GOT3 (cell line): ENCODE measurements around the gene DNAJC5.
"Not testable (repeated sequence)": the region's sequence is repeated elsewhere in the genome, so short reads cannot be mapped to it uniquely, and the experiment has no call there.

Source experiments
- DNase-seq: peaks from one replicate; lab custom pipeline; 2025; ENCODE audit warnings: mixed read lengths; lab: John Stamatoyannopoulos, UW

Gene DNAJC5

DNA sequence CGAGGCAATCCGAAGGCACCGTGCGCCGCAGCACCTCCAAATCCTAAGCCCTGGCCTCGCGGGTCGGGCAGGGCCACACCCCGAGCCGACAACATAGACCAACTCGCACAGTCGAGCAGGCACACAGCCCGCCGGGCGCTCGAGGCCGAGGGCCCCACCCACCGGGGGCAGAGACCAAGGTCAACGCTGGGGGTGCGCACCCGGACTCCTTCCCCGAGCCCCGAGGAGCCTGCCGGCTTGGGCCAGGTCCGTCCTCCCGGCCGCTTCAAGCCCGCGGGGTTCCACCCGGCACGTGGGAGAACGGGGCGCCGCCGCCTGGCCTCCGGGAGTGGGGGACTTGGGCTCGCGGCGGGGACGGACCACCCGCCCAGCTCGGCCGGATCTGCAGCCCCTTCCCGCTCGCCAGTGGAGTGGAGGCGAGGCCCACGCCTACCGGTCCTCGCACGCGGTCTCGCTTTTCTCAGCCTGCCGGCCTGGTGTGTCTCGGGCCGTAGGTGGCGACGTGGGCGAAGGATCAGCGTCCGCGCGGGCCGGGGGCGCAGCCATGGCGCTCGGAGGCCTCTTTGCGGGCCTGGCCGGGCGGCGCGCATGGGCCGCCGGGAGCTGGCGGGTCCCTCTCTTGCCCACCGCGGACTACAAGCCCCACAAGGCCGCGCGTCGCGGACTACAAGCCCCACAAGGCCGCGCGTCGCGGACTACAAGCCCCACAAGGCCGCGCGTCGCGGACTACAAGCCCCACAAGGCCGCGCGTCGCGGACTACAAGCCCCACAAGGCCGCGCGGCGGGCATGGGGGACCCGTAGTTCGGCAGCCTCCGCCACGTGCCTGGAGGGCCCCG is 61.1 kb downstream of the DNAJC5 start, which contains the start of gene UCKL1:
Gene UCKL1, minus strand, starts transcription at position 590 of the 837 bp plus-strand sequence. Its CDS starts 44 bp downstream, at position 546.
- peak; percentile 85 for DNase-seq

DNA sequence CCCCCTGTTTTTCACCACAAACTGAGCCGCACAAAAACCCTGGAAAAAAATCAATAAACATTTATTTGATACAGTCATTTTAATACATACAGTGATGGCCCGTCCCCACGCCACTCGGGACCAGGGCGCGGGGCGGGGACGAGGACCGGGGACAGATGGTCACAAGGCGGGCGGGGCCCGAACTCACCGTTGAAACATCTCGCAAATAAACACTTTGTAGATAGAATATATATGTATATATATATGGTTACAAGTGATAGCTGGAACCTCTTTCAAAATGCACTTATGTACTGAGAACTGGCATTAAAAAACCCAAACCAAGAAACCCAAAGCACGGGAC is 61.7 kb downstream of the DNAJC5 start:
- DNase-seq: no peak

DNA sequence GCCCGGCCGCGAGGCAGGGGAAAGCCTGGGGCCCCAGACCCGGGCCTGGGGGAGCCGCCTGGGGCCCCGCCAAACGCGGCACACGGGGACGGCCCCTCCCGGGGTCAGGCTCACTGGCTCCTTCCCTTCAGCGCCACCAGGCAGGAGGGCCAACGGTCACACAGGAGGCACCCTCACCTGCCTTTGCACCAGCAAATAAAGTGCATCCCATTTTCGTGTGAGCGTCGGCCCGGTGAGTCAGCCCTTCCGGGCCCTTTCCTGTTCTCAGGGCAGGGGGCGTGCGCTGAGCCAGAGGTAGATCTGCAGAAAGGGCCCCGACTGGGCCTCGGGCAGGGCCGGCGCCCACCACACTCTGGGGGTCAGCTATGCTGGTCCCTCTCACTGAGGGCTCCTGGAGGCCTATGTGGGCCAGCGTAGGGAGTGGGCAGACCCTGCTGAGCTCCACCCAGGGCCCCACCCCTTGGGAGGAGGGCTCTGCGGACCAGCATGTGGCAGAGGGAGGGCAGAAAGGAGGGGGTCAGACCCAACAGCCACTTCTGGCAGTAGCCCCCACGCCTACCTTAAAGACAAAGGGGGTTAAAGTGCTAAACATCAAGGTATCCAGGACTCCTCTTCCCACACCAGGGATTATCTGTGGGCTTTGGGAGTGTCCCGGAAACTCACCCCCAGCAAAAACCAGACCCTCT is 62.2 kb downstream of the DNAJC5 start:
- peak; percentile 53 for DNase-seq

DNA sequence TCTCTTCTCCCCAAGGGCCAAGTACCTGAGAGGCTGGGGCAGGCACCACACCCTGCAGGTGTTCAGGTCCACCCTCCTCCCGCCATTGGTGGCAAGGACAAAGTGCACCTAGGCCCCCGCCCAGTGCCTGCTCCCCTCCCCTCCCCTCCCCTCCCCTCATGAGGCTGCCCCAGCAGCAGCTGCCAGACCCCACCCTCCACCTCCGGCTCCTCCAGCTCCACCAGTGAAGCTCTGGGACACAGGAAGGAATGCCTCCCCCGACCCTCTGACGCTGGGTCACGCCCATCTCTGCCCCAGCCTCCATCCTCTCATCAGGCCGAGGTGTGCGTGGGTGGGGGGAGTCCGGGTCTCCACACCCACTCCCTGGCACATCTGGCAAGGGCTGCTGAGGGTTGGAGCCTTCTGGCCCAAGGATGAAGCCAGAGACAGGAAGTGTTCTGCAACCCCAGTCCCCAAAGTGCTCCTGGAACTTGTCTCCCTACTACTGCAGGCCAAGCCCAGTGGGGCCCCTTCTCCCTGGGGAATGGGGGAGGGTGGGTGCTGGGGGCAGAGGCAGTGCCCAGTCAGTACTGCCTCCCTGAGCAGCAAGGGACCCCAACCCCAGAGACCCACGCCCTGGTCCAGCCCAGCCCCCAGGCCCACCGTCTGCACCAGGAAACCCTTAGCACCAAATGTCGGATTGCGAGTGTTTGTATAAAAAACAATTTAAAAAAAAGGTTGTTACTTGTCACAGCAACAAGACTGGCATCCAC is 62.9 kb downstream of the DNAJC5 start:
- DNase-seq: no peak

DNA sequence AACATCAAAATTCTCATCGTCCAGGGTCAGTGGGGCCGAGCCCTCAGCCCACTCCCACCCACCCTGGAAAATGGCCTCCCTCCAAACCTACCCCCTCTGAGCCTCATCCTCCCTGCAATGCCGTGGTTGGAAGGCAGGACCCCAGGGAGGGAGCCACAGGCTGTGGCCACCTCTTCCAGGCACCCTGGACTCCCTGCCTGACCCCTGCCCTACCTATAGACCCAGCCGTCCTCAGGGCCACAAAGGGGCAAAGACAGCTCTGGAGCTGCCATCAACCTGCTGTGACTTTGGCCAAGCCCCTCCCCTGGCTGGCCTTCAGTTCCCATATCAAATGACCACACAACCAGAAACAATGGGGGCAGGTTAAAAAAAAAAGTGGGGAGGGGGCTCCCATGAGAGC is 63.5 kb downstream of the DNAJC5 start:
- DNase-seq: no peak

DNA sequence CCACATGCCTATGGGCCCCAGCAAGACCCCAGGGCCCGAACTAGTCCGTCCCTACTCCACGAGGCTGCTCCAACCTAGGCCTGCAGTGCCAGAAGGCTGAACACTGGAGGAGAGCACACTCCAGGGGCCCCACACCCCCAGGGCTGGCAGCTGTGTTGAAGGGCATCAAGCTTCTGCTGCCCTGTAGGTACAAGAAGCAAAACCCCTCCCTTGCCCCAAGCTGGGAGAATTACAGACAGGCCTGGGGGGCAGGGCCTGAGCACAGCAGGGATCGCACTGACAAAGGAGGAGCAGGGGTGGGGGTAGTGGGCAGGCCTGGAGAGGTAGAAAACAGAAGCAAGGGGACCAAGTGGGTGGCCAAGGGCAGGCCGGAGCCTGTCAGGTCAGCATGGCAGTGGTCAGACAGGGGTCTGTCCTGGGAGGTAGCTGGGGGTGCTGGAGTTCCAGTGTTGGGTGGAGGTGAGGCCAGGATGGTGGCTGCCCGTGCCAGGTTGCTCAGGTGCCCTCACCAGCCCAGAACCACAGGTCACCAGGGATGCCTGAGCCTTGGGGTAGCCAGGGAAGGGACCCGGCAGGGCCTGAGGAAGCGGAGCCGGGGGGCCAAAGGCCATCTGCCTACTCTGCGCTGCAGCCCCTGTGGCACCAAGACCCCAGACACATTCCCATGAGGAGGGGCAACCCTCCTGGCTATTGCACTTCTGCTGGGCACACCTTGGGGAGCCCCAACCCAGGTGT is 64.2 kb downstream of the DNAJC5 start:
- DNase-seq: no peak

DNA sequence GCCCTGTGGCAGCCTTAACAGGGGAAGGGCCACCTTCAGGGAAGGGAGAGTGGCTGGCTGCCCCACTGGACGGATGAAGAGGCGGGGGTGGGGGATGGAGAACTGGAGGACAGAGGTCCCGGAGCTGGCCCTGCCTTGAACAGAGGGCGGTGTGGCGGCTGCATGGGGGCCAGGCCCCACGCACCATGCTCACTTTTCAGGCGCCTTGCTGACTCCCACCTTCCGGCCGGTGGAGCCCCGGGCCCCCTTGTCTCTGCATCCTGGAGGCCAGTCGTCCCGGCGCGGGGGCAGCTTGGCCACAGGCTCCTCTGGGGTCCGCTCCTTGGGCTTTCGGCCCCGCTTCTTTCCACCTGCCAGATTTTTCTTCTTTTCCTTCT is 64.8 kb downstream of the DNAJC5 start:
- no peak for DNase-seq

DNA sequence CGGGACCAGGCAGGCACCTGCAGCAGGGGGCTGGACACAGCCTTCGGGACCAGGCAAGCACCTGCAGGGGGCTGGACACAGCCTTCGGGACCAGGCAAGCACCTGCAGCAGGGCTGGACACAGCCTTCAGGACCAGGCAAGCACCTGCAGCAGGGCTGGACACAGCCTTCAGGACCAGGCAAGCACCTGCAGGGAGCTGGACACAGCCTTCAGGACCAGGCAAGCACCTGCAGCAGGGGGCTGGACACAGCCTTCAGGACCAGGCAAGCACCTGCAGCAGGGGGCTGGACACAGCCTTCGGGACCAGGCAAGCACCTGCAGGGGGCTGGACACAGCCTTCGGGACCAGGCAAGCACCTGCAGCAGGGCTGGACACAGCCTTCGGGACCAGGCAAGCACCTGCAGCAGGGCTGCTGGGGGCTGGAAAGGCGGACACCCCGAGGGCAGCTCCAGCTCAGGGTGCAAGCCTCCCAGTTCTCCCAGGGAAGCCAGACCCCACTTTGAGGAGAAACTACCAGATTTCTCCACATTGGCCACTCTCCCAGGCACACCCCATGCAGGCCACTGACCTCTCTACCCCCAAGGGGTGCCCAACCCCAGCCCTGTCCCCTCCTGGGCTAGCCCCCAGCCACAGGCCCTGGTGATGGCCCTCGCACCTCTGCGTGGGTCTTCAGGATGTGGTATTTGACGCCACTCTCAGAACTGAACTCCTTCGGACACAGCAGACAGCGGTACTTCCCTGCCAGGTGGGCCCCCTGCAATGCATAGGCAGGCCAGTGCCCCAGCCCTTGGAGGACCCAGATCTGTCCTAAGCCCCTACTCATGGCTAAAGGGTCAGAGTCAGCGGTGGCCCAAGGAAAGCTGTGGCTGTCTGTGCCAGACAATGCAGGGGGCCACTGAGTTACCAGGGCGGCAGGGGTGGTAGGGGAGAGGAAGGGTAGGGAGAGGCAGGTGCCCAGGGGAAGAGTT is 66.0 kb downstream of the DNAJC5 start:
- not testable (repeated sequence) for DNase-seq

DNA sequence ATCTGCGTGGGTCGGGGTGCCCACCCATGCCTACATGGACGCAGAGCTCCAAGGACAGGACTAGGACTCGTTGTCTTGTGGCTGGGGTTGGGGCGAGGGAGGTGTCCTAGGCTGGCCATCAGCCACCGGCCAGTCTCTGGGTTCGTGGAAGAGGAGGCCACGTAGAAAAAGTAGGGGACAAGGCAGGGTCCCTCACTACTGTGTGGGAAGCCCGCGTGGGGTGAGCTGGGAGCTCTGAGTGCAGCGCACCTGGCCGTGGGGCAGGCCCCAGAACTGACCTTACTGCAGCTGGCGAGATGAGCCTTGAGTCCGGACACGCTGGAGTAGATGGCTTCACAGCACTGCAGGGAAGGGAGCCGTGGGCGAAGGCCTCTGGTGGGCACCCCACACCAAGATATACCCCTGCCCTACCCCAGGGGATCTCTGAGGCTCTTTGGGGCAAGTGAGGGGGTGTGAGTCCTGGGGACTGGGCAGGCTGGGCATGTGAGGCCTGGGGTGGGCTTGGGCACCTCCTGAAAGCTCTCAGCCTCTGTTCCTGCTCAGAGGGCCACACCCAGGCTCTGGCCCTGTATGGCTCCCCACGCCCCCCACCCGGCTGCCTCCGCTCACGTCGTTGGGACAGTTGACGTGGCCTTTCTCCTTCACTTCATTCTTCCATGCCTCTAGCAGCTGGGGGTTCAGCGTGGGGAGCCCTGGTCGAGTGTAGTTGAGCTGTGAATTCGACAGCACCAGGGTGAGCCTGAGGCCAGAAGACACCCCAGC is 66.9 kb downstream of the DNAJC5 start:
- DNase-seq: no peak

DNA sequence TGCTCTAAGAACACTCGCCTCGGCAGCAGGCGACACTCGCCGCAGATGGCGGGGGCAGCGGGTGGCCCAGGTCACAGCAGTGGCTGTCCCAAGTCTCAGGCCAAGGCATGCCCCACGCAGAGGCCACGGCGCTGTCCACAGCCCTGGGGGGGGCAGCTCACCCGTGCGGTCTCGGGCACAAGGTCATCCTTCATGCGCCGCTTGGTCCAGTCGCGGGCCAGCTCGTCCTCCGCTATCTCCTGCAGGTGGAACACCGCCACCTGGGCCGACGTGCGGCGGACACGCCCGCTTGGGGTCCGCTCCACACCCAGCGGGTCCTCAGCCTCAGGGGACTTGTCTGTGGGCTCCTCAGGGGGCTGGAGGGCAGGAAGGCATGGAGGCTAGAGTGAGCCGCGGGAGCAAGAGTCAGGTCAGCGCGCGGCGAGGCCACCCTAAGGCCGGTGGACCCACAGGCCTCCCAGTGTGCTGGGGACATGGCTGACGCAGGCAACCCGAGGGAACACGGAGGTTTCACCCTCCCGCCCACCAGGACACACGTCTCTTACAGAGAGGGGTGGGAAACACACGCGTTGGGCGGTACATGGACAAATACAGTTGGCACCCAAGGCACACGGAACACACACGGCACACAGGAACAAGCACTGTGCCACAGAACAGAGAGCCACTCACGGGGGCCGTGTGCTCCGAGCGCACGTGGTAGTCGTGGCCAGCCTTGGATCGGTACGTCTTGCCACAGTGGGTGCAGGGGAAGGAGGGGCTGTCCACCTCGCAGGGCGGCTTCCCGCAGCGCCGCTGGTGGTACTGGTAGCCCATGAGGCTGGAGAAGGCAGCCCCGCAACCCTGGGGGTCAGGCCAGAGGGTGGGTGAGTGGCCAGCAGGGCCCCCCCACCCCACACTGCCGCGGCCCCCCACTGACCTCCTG is 67.8 kb downstream of the DNAJC5 start:
- DNase-seq: no peak

DNA sequence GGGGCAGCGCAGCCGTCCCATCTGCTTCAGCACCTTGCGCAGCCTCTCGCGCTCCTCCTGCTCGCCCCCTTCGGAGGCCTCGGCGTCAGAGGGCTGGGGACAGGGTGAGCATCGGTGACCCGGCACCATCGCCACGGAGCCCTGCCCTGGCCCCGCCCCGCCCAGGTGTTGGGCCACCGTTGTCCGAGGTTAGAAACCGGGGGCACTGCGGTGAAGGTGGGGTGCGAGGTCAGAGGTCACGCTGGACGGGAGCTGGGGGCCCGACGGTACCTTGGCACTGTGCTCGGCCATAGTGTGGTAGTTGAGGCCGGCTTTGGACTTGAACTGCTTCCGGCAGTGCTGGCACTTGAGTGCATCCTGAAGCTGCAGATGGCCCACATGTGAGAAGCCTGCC is 68.4 kb downstream of the DNAJC5 start:
- no peak for DNase-seq

DNA sequence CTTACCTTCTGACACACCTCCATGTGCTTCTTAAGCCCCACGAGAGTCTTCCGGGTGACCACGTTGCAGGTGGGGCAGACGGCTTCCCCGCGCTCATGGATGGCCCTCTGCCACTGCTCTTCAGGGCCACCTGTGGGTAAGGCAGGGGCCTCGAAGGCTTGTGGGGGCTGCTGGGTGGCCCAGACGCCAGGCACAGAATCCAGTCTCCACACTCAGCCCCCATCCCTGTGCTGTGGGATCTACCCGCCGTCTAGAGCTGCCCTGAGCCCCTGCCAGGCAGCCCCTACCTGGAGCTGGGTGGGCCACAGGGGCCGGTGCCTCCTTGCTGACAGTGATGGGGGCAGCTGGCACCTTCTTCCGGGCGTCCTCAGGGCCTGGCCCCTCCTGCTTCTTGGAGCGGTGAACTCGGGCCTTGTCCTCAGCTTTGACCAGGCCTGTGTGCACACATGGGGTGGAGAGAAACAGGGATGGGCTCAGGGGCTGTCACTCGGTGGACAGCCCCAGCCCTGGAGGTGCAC is 68.9 kb downstream of the DNAJC5 start:
- DNase-seq: no peak

DNA sequence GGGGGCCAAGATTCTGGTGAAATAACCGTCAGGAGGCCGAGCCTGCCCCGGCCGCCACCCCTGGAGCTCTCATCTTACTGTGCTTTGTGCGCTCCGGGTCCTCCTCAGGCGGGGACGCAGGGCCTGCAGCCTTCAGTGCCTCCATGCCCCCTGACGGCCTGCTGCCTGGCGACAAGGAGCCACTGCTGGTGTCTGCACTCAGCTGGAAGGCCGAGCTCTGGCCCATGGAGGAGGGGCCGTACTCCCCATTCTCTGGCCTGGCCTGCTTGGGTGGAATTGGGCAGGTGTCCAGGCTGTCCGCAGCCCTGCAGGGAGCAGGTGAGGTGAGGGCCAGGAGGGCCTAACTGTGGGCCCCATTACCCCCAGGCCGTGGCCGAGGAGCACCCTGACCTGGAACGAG is 69.5 kb downstream of the DNAJC5 start:
- DNase-seq: no peak

DNA sequence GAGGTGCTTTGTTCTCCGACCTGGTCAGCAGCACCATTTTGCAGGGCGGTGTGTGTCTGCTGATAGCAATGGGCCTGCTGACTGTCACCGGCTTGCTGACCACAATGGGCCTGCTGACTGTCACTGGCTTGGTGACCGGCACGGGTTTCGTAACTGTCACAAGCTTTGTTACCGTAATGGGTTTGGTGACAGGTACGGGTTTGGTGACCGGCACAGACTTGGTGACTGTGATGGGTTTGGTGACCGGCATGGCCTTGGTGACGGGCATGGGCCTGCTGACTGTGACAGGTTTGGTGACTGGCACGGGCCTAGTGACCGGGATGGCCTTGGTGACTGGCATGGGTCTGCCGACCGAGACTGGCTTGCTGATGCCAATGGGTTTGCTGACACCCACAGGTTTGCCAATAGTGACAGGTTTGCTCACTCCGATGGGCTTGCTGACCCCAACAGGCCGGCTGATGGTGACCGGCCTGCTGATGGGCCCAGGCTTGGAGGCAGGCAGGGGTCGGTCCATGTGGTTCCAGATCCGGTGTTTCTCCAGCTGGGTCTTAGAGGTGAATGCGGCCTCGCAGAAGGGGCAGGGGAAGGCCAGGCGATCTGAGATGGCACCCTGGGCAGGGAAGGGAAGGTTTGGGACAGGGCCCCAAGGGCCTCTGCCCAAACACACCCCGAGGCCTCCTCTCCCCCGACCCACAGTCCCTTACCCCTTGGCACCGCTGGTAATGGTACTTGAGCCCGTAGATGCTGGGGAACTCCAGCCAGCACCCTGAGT is 71.4 kb downstream of the DNAJC5 start:
- no peak for DNase-seq

DNA sequence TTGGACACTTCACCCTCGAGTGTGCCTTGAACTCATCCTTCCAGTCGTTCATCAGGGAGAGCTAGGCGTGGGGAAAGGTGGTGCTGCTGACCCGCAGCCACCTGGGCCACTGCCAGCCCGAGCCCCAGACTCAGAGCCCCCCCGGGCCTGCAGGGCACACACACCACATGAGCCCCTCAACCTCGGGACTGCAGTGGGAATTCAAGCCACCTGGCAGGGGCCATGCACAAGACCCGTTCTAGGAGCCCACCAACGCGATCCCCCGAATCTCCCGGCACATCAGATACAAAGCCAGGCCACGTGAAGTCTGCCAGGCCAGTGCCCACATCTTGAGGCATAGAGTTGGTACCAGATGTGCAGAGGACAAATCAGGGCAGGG is 72.0 kb downstream of the DNAJC5 start:
- no peak for DNase-seq

DNA sequence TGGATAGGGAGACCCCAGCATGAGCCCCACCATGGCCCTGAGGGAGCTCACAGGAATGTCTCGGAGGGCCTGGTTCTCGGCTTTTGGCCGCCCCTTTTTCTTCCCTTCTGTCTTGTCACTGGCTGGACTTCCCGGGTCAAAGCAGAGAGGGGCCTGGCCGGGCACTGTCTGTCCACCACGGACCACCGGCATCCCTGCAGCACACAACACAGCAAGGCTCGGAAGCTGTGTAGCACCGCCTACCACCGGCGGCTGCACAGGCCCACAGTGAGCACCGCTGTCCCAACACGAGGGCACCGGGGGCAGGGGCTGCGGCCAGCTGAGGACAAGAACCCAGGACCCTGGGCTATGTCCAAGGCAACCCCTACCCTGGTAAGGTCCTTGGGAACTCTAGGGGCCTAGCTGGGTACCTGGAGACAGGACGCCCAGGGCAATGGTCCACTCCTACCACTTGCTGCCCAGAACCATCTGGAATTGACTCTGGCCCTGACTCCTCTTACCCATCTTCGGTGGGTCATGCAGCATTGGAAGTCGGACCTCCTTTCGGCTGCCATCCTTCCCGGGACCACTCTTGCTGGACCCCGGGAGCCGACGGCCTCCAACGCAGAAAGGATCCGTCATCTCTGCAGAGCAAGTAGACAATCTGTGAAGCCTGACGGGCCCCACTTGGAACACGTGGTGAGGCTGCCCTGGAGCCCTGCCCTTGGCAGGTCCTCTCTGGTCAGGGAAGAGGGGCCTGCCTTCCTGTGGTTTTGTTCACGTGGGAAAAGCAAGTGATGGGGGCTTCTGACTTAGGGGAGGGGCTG is 72.6 kb downstream of the DNAJC5 start:
- DNase-seq: no peak
